ENCODE data around the gene SPDYC. TPM values are rescaled to one million over a fixed set of nuclear protein-coding genes. Genes with fewer than 3 reads are reported as not detected.
A peak's percentile ranks its signal among the peaks of the same experiment; 100 is the strongest.

Gene SPDYC
- total and polyA plus RNA-seq, 2 of the 13 experiments (the other 11 are each of a cell fraction or from before 2014, with no cell fraction given): 0.15 to 0.33 TPM

GRCh38 chr11:65165410-65166317 is 4.4 kb upstream of the SPDYC start (continued):
- no peak for TF ChIP-seq ZNF75D (CRISPR knock-in tag; IDR thresholded peaks at IDR 0.05; ENCODE audit: borderline replicate concordance)
- TF ChIP-seq KDM5B (CRISPR knock-in tag; IDR thresholded peaks at IDR 0.05; ENCODE audit: borderline replicate concordance): no peak; the same call in 1 of the 2 replicates
- peak; percentile 81 for TF ChIP-seq ZMYM3 (CRISPR knock-in tag; IDR thresholded peaks at IDR 0.05)
- no peak for TF ChIP-seq ZNF253 (CRISPR knock-in tag; IDR thresholded peaks at IDR 0.05; ENCODE audit: borderline replicate concordance)
- no peak for TF ChIP-seq NCOA5 (CRISPR knock-in tag; IDR thresholded peaks at IDR 0.05)
- TF ChIP-seq ZNF556 (CRISPR knock-in tag; IDR thresholded peaks at IDR 0.05; ENCODE audit: borderline replicate concordance): 0 out of 2 replicates have a peak, but pooled peaks have one; percentile 51
- TF ChIP-seq CEBPG (CRISPR knock-in tag; IDR thresholded peaks at IDR 0.05): no peak
- TF ChIP-seq, protein P1, sequence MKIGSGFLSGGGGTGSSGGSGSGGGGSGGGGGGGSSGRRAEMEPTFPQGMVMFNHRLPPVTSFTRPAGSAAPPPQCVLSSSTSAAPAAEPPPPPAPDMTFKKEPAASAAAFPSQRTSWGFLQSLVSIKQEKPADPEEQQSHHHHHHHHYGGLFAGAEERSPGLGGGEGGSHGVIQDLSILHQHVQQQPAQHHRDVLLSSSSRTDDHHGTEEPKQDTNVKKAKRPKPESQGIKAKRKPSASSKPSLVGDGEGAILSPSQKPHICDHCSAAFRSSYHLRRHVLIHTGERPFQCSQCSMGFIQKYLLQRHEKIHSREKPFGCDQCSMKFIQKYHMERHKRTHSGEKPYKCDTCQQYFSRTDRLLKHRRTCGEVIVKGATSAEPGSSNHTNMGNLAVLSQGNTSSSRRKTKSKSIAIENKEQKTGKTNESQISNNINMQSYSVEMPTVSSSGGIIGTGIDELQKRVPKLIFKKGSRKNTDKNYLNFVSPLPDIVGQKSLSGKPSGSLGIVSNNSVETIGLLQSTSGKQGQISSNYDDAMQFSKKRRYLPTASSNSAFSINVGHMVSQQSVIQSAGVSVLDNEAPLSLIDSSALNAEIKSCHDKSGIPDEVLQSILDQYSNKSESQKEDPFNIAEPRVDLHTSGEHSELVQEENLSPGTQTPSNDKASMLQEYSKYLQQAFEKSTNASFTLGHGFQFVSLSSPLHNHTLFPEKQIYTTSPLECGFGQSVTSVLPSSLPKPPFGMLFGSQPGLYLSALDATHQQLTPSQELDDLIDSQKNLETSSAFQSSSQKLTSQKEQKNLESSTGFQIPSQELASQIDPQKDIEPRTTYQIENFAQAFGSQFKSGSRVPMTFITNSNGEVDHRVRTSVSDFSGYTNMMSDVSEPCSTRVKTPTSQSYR (CRISPR knock-in tag; IDR thresholded peaks at IDR 0.05; ENCODE audit: borderline replicate concordance): peak; percentile 62
- TF ChIP-seq ZNF337 (CRISPR knock-in tag; IDR thresholded peaks at IDR 0.05; ENCODE audit: borderline replicate concordance, low read depth): no peak
- TF ChIP-seq REST (IDR thresholded peaks at IDR 0.05; ENCODE audit: borderline replicate concordance in 1 of 2, low read depth in 1 of 2, low read length in 2 of 2): no peak
- TF ChIP-seq, protein P2, sequence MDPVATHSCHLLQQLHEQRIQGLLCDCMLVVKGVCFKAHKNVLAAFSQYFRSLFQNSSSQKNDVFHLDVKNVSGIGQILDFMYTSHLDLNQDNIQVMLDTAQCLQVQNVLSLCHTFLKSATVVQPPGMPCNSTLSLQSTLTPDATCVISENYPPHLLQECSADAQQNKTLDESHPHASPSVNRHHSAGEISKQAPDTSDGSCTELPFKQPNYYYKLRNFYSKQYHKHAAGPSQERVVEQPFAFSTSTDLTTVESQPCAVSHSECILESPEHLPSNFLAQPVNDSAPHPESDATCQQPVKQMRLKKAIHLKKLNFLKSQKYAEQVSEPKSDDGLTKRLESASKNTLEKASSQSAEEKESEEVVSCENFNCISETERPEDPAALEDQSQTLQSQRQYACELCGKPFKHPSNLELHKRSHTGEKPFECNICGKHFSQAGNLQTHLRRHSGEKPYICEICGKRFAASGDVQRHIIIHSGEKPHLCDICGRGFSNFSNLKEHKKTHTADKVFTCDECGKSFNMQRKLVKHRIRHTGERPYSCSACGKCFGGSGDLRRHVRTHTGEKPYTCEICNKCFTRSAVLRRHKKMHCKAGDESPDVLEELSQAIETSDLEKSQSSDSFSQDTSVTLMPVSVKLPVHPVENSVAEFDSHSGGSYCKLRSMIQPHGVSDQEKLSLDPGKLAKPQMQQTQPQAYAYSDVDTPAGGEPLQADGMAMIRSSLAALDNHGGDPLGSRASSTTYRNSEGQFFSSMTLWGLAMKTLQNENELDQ (CRISPR knock-in tag; IDR thresholded peaks at IDR 0.05; ENCODE audit: borderline replicate concordance): no peak
- TF ChIP-seq, protein P3, sequence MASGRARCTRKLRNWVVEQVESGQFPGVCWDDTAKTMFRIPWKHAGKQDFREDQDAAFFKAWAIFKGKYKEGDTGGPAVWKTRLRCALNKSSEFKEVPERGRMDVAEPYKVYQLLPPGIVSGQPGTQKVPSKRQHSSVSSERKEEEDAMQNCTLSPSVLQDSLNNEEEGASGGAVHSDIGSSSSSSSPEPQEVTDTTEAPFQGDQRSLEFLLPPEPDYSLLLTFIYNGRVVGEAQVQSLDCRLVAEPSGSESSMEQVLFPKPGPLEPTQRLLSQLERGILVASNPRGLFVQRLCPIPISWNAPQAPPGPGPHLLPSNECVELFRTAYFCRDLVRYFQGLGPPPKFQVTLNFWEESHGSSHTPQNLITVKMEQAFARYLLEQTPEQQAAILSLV (CRISPR knock-in tag; IDR thresholded peaks at IDR 0.05; ENCODE audit: borderline replicate concordance): 0 out of 2 replicates have a peak, but pooled peaks have one; percentile 45
- TF ChIP-seq ZNF124 (CRISPR knock-in tag; IDR thresholded peaks at IDR 0.05): peak; percentile 83; the same call in 1 of the 2 replicates
- TF ChIP-seq MED8 (CRISPR knock-in tag; IDR thresholded peaks at IDR 0.05; ENCODE audit: insufficient replicate concordance): no peak
- no peak for TF ChIP-seq SMARCE1 (IDR thresholded peaks at IDR 0.05; ENCODE audit: borderline replicate concordance)
- TF ChIP-seq RFXANK (CRISPR knock-in tag; IDR thresholded peaks at IDR 0.05): no peak
- TF ChIP-seq ZNF530 (CRISPR knock-in tag; IDR thresholded peaks at IDR 0.05; ENCODE audit: low read depth): no peak
- TF ChIP-seq ZNF878 (CRISPR knock-in tag; IDR thresholded peaks at IDR 0.05): no peak
- TF ChIP-seq ZNF510 (CRISPR knock-in tag; IDR thresholded peaks at IDR 0.05; ENCODE audit: low read depth): no peak

All from HepG2 (cell line).